SK-N-SH (cell line): ENCODE measurements around the gene DNAJC5.

ENCODE experiments used
- CHD2 ChIP-seq: fragments of 150-350 bp; IDR thresholded peaks from 2 replicates; pipeline ENCODE4 v1.6.1; 2018; ENCODE audit warnings: low read length; ENCODE audit not compliant: partially characterized antibody
- EP300 ChIP-seq, 2 experiments: IDR thresholded peaks; 2 replicates each; pipeline versions ENCODE4 v1.4.0 to v1.6.1; 2012; ENCODE audit warnings: borderline replicate concordance in 1 of 2, low read depth in 1 of 2, low read length in 1 of 2
- EZH2phosphoT487 ChIP-seq: fragments of 200-600 bp; sonication (generic); IDR thresholded peaks from 2 replicates; pipeline ENCODE4 v1.6.1; 2017; ENCODE audit warnings: low read depth, mixed run types, mild to moderate bottlenecking, antibody characterized with exemption, moderate library complexity, borderline replicate concordance
- FOXJ3 ChIP-seq: sonication (generic); formaldehyde crosslinking; IDR thresholded peaks from 2 replicates; pipeline ENCODE4 v1.5.1; 2020; ENCODE audit warnings: mild to moderate bottlenecking, missing genetic modification reagents
- GATA2 ChIP-seq: sonication (generic); formaldehyde crosslinking; IDR thresholded peaks from 2 replicates; pipeline ENCODE4 v1.5.0; 2020; ENCODE audit warnings: mild to moderate bottlenecking, missing genetic modification reagents
- NFIC ChIP-seq: IDR thresholded peaks from 2 replicates; pipeline ENCODE4 v1.4.0; 2012; ENCODE audit warnings: borderline replicate concordance
- POLR2AphosphoS5 ChIP-seq: IDR thresholded peaks from 2 replicates; pipeline ENCODE4 v1.6.1; 2012; ENCODE audit warnings: low read depth, low read length
- RAD21 ChIP-seq: IDR thresholded peaks from 2 replicates; pipeline ENCODE4 v1.6.1; 2012; ENCODE audit warnings: mild to moderate bottlenecking, low read length
- REST ChIP-seq: IDR thresholded peaks from 2 replicates; pipeline ENCODE4 v1.6.1; 2012; ENCODE audit warnings: mild to moderate bottlenecking, low read depth, low read length, moderate library complexity
- RFX5 ChIP-seq: IDR thresholded peaks from 2 replicates; pipeline ENCODE4 v1.6.1; 2012; ENCODE audit warnings: mild to moderate bottlenecking, improper control_type of control experiment, low read length
- RXRA ChIP-seq: IDR thresholded peaks from 2 replicates; pipeline ENCODE4 v1.4.0; 2012; ENCODE audit warnings: low read depth, mild to moderate bottlenecking, borderline replicate concordance
- TAF1 ChIP-seq: IDR thresholded peaks from 2 replicates; pipeline ENCODE4 v1.6.1; 2012; ENCODE audit warnings: low read depth, mild to moderate bottlenecking, low read length, moderate library complexity, borderline replicate concordance
- TF ChIP-seq, protein P1 (sequence below): fragments of 200-600 bp; sonication (generic); IDR thresholded peaks from 2 replicates; pipeline ENCODE4 v1.6.1; 2017; ENCODE audit warnings: antibody characterized with exemption, mild to moderate bottlenecking, moderate library complexity

DNA sequence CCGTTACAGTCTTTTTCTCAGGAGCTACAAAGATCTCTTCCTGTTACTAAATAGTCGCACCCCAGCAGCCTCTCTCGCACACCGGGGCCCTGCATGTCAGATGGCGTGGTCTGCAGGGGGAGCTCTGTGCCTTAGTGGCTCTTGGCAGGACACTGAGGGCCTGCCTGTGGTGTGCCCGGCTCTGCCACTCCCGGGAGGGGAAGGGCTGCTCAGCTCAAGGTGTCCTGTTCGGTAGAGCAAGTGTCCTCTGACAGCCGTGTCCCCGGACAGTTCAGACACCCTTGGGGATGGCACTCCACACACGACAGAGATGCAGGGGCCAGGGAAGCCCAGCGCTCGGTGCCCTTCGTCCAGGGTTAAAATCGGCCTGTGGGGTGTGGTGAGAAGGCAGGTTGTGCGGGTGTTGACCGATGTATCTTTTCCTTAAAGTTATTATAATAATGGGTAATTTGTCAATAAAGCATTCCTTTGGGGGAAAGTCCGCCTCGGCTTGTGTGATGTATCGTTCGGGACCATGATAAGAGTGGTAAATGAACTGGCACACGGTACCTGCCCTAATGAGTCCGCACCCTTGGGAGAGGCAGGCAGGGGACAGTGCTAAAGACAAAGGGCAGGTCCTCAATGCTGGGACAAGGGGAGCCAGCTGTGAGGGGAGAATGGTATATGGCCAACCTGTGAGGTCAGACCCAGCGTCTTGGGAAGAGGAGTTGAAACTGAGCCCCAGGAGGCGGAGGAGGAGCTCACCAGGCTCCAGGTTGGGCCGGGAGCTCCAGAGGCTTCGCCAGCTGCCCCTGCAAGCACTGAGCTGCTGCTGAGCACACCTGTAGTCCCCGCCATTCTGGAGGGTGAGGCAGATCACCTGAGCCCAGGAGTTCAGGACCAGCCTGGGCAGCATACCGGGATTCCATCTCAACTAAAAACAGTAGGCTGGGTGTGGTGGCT is 3.6 kb upstream of the DNAJC5 start:
- TF ChIP-seq TAF1 (no peak), RAD21 (no peak), FOXJ3 (no peak), RXRA (no peak), RFX5 (no peak), POLR2AphosphoS5 (no peak), CHD2 (no peak), EP300 (IDR thresholded peaks at IDR 0.05; ENCODE audit: borderline replicate concordance in 1 of 2, low read depth in 1 of 2, low read length in 1 of 2) (no peak), REST (no peak), GATA2 (CRISPR knock-in tag) (no peak), NFIC (no peak), EZH2phosphoT487 (no peak)
- TF ChIP-seq, protein P1, sequence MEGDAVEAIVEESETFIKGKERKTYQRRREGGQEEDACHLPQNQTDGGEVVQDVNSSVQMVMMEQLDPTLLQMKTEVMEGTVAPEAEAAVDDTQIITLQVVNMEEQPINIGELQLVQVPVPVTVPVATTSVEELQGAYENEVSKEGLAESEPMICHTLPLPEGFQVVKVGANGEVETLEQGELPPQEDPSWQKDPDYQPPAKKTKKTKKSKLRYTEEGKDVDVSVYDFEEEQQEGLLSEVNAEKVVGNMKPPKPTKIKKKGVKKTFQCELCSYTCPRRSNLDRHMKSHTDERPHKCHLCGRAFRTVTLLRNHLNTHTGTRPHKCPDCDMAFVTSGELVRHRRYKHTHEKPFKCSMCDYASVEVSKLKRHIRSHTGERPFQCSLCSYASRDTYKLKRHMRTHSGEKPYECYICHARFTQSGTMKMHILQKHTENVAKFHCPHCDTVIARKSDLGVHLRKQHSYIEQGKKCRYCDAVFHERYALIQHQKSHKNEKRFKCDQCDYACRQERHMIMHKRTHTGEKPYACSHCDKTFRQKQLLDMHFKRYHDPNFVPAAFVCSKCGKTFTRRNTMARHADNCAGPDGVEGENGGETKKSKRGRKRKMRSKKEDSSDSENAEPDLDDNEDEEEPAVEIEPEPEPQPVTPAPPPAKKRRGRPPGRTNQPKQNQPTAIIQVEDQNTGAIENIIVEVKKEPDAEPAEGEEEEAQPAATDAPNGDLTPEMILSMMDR, result no peak
